ENCODE results near the gene CCR8. TPM values are rescaled to one million over a fixed set of nuclear protein-coding genes. Genes with fewer than 3 reads are reported as not detected.

CCR8 gene
- total RNA-seq, 2 donors from 2014 or later = not detected

- no peaks in the 10 kb centered on the region for H3K36me3 ChIP-seq
- H3K9me3 ChIP-seq = no peaks in the 10 kb centered on the region
- H3K27ac ChIP-seq = no peak overlapping the region
- H3K4me3 ChIP-seq = no peak overlapping the region
- TF ChIP-seq POLR2AphosphoS5 (IDR thresholded peaks at IDR 0.05) = peak; percentile 61
- TF ChIP-seq POLR2A (IDR thresholded peaks at IDR 0.05) = no peak
- peak; percentile 56 to 95 (median 90) for TF ChIP-seq CTCF (IDR thresholded peaks at IDR 0.05)
- peak; percentile 79 for DNase-seq (ENCODE audit: low spot score)
- intact Hi-C loops (cut with DNase I) = loop anchor here (1.0 to 2.0 kb wide), 2 partner anchors 100 to 162 kb away; no protein-coding TSS in a partner anchor
- no peaks in the 10 kb centered on the region for H3K27me3 ChIP-seq (replicated peaks; ENCODE audit: insufficient read depth)
- no peaks in the 10 kb centered on the region for H3K4me1 ChIP-seq (replicated peaks)
- 46% methylated on average over 3 of the region's 3 CpGs for WGBS
Observed at GRCh38 chr3:39288300-39288808, 41.2 kb upstream of the CCR8 start.

GRCh38 chr3:39289107-39289506 is 40.4 kb upstream of the CCR8 start:
- no peaks in the 10 kb centered on the region for H3K27me3 ChIP-seq (replicated peaks; ENCODE audit: insufficient read depth)
- no peak overlapping the region for H3K4me3 ChIP-seq
- no peak for DNase-seq (ENCODE audit: low spot score)
- no peaks in the 10 kb centered on the region for H3K4me1 ChIP-seq (replicated peaks)
- H3K9me3 ChIP-seq = no peaks in the 10 kb centered on the region
- no peaks in the 10 kb centered on the region for H3K36me3 ChIP-seq
- intact Hi-C loops (cut with DNase I) = loop anchor here (2.0 kb wide), 1 partner anchor 100 kb away; no protein-coding TSS in a partner anchor
- WGBS = 88% methylated on average over 4 of the region's 4 CpGs
- no peak overlapping the region for H3K27ac ChIP-seq
- TF ChIP-seq POLR2A (IDR thresholded peaks at IDR 0.05) (no peak), POLR2AphosphoS5 (IDR thresholded peaks at IDR 0.05) (no peak), CTCF (IDR thresholded peaks at IDR 0.05) (no peak)

GRCh38 chr3:39290255-39290654 is 39.3 kb upstream of the CCR8 start:
- Histone ChIP-seq H3K36me3 (no peaks in the 10 kb centered on the region), H3K4me1 (replicated peaks) (no peaks in the 10 kb centered on the region), H3K4me3 (no peak overlapping the region), H3K9me3 (no peaks in the 10 kb centered on the region), H3K27ac (no peak overlapping the region), H3K27me3 (replicated peaks; ENCODE audit: insufficient read depth) (no peaks in the 10 kb centered on the region)
- 55% methylated on average over 4 of the region's 4 CpGs for WGBS
- TF ChIP-seq POLR2AphosphoS5 (IDR thresholded peaks at IDR 0.05) (no peak), POLR2A (IDR thresholded peaks at IDR 0.05) (no peak), CTCF (IDR thresholded peaks at IDR 0.05) (no peak)
- intact Hi-C loops (cut with DNase I) = no loop called here
- no peak for DNase-seq (ENCODE audit: low spot score)

- no peaks in the 10 kb centered on the region for H3K4me1 ChIP-seq (replicated peaks)
- TF ChIP-seq POLR2A (IDR thresholded peaks at IDR 0.05) (no peak), CTCF (IDR thresholded peaks at IDR 0.05) (peak; percentile 71 to 83 (median 80))
- 30% methylated on average over 5 of the region's 5 CpGs for WGBS
- H3K36me3 ChIP-seq = no peaks in the 10 kb centered on the region
- no peaks in the 10 kb centered on the region for H3K27me3 ChIP-seq (replicated peaks; ENCODE audit: insufficient read depth)
- intact Hi-C loops (cut with DNase I) = no loop called here
- H3K9me3 ChIP-seq = no peaks in the 10 kb centered on the region
- DNase-seq (ENCODE audit: low spot score) = peak; percentile 37
- H3K27ac ChIP-seq = no peak overlapping the region
- no peak overlapping the region for H3K4me3 ChIP-seq
Observed at GRCh38 chr3:39291903-39292329, 37.6 kb upstream of the CCR8 start.

GRCh38 chr3:39292961-39293360 is 36.5 kb upstream of the CCR8 start:
- Histone ChIP-seq H3K27ac (no peak overlapping the region), H3K27me3 (replicated peaks; ENCODE audit: insufficient read depth) (no peaks in the 10 kb centered on the region), H3K36me3 (no peaks in the 10 kb centered on the region), H3K4me1 (replicated peaks) (no peaks in the 10 kb centered on the region), H3K4me3 (no peak overlapping the region), H3K9me3 (no peaks in the 10 kb centered on the region)
- 83% methylated on average over 4 of the region's 4 CpGs for WGBS
- TF ChIP-seq CTCF (IDR thresholded peaks at IDR 0.05) (no peak), POLR2A (IDR thresholded peaks at IDR 0.05) (no peak), POLR2AphosphoS5 (IDR thresholded peaks at IDR 0.05) (no peak)
- intact Hi-C loops (cut with DNase I) = no loop called here
- no peak for DNase-seq (ENCODE audit: low spot score)
